ENCODE results near the gene TRIM3. TPM values are rescaled to one million over a fixed set of nuclear protein-coding genes. Genes with fewer than 3 reads are reported as not detected.
A peak's percentile ranks its signal among the peaks of the same experiment; 100 is the strongest.

The TRIM3 gene
- total RNA-seq, 4 donors from 2014 or later, result 4.0 to 13.5 (median 7.0) TPM

GRCh38 chr11:6440906-6441358 is 32.8 kb downstream of the TRIM3 start, which contains the start of gene HPX:
Gene HPX (minus strand): TSS chr11:6440987. CDS start chr11:6440963, 24 bp downstream.
- Histone ChIP-seq H3K36me3 (no peaks in the 10 kb centered on the region), H3K9me3 (no peaks in the 10 kb centered on the region), H3K4me3 (no peak within 1 kb of the TSS), H3K4me1 (peaks cover 0 to 3% (median 0%) of the 10 kb centered on the region in 3 donors), H3K27ac (no peak within 1 kb of the TSS), H3K27me3 (no peaks in the 10 kb centered on the region)
- no peak for DNase-seq
- no peak for TF ChIP-seq POLR2A (IDR thresholded peaks at IDR 0.05)
- TF ChIP-seq, protein P1, sequence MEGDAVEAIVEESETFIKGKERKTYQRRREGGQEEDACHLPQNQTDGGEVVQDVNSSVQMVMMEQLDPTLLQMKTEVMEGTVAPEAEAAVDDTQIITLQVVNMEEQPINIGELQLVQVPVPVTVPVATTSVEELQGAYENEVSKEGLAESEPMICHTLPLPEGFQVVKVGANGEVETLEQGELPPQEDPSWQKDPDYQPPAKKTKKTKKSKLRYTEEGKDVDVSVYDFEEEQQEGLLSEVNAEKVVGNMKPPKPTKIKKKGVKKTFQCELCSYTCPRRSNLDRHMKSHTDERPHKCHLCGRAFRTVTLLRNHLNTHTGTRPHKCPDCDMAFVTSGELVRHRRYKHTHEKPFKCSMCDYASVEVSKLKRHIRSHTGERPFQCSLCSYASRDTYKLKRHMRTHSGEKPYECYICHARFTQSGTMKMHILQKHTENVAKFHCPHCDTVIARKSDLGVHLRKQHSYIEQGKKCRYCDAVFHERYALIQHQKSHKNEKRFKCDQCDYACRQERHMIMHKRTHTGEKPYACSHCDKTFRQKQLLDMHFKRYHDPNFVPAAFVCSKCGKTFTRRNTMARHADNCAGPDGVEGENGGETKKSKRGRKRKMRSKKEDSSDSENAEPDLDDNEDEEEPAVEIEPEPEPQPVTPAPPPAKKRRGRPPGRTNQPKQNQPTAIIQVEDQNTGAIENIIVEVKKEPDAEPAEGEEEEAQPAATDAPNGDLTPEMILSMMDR (IDR thresholded peaks at IDR 0.05), result no peak
- intact Hi-C loops (cut with DNase I), result loop anchor here (5.0 to 10.0 kb wide), 2 partner anchors 64 kb away; no protein-coding TSS in a partner anchor
- WGBS, 2 donors, result 67 to 71% methylated on average over 1 to 3 of the region's 3 CpGs

GRCh38 chr11:6438979-6439571 is 34.7 kb downstream of the TRIM3 start:
- DNase-seq, result no peak
- TF ChIP-seq, protein P1 (IDR thresholded peaks at IDR 0.05), result peak; percentile 17 to 73 (median 56)
- no peak for TF ChIP-seq POLR2A (IDR thresholded peaks at IDR 0.05)
- WGBS, 2 donors, result 0 to 23% methylated on average over 1 of the region's 1 CpG
- Histone ChIP-seq H3K27me3 (no peaks in the 10 kb centered on the region), H3K9me3 (no peaks in the 10 kb centered on the region), H3K36me3 (no peaks in the 10 kb centered on the region), H3K27ac (no peak overlapping the region), H3K4me3 (no peak overlapping the region), H3K4me1 (peaks cover 0 to 3% (median 0%) of the 10 kb centered on the region in 3 donors)
- intact Hi-C loops (cut with DNase I), result no loop called here

- intact Hi-C loops (cut with DNase I), result no loop called here
- TF ChIP-seq POLR2A (IDR thresholded peaks at IDR 0.05), result no peak
- TF ChIP-seq, protein P1 (IDR thresholded peaks at IDR 0.05), result no peak
- Histone ChIP-seq H3K27ac (no peak overlapping the region), H3K9me3 (no peaks in the 10 kb centered on the region), H3K36me3 (no peaks in the 10 kb centered on the region), H3K27me3 (no peaks in the 10 kb centered on the region), H3K4me3 (no peak overlapping the region), H3K4me1 (no peaks in the 10 kb centered on the region)
- WGBS, 2 donors, result 82 to 84% methylated on average over 3 of the region's 3 CpGs
- DNase-seq, result no peak
These were observed 35.7 kb downstream of the TRIM3 start for GRCh38 chr11:6437993-6438392.

GRCh38 chr11:6437423-6437822 is 36.3 kb downstream of the TRIM3 start:
- intact Hi-C loops (cut with DNase I), result no loop called here
- H3K27me3 ChIP-seq, result no peaks in the 10 kb centered on the region
- H3K4me3 ChIP-seq, result no peak overlapping the region
- no peak for DNase-seq
- H3K4me1 ChIP-seq, result no peaks in the 10 kb centered on the region
- no peaks in the 10 kb centered on the region for H3K36me3 ChIP-seq
- no peak overlapping the region for H3K27ac ChIP-seq
- WGBS, 2 donors, result 69 to 98% methylated on average over 5 to 8 of the region's 12 CpGs
- no peak for TF ChIP-seq POLR2A (IDR thresholded peaks at IDR 0.05)
- TF ChIP-seq, protein P1 (IDR thresholded peaks at IDR 0.05), result no peak
- no peaks in the 10 kb centered on the region for H3K9me3 ChIP-seq

DNA sequence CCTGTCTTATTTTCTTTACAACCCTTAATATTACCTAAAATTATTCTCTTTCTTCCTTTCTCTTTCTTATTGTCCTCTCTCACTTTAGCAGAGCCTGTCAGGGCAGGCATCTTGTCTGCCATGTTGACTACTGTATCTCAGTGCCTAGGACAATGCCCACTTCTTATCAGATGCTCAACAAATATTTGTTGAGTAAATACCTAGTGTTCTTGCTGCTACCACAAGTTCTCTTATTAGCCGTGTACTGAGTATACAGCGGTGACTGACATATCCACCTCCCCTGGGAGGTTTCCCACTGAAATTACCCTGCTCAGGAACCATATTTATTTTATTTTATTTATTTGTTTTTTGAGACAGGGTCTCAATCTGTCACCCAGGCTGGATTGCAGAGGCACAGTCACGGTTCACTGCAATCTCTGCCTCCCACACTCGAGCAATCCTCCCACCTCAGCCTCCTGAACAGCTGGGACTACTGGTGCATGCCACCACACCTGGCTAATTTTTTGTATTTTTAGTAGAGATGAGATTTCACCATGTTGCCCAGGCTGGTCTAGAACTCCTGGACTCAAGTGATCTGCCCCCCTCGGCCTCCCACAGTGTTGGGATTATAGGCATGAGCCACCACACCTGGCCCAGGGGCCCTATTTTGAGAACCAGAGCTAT is 39.6 kb downstream of the TRIM3 start:
- Histone ChIP-seq H3K9me3 (no peaks in the 10 kb centered on the region), H3K4me1 (no peaks in the 10 kb centered on the region), H3K27ac (no peak overlapping the region), H3K4me3 (no peak overlapping the region), H3K27me3 (no peaks in the 10 kb centered on the region), H3K36me3 (no peaks in the 10 kb centered on the region)
- no peak for DNase-seq
- TF ChIP-seq POLR2A (IDR thresholded peaks at IDR 0.05), result no peak
- TF ChIP-seq, protein P1 (IDR thresholded peaks at IDR 0.05), result no peak
- WGBS, 2 donors, result 37 to 57% methylated on average over 4 to 5 of the region's 5 CpGs
- intact Hi-C loops (cut with DNase I), result no loop called here
